Lung (tissue), 12 donors: ENCODE measurements around the gene RSPH1. TPM values are rescaled to one million over a fixed set of nuclear protein-coding genes. Genes with fewer than 3 reads are reported as not detected.
A peak's percentile ranks its signal among the peaks of the same experiment; 100 is the strongest.

Experiments used
- ATAC-seq: fragments of 200-7000 bp; cut with Tn5 transposase; one replicate; pipeline ENCODE4 v1.9.1; 2020; ENCODE audit warnings: moderate number of reproducible peaks; ENCODE audit not compliant: insufficient read depth, low FRiP score
- DNase-seq, 3 donors: peaks; one replicate each; pipeline ENCODE4 v3.0.0-alpha.2; 2013 to 2017
- H3K27ac ChIP-seq, 2 donors: one replicate each; pipeline ENCODE4 v1.5.1; 2013; ENCODE audit warnings: mild to moderate bottlenecking in 2 of 2, moderate library complexity in 2 of 2, control low read depth in 1 of 2, inconsistent platforms in 1 of 2, low read depth in 1 of 2, low read length in 1 of 2
- H3K27me3 ChIP-seq, 3 donors: one replicate each; pipeline ENCODE4 v1.5.1; 2013; ENCODE audit warnings: low read length in 2 of 3; ENCODE audit not compliant: control insufficient read depth in 3 of 3, insufficient read depth in 3 of 3
- H3K36me3 ChIP-seq, 4 donors: one replicate each; pipeline ENCODE4 v1.5.1; 2013; ENCODE audit warnings: low read length in 4 of 4, mild to moderate bottlenecking in 1 of 4, moderate library complexity in 1 of 4; ENCODE audit not compliant: control insufficient read depth in 4 of 4, insufficient read depth in 4 of 4
- H3K4me1 ChIP-seq, 5 donors: one replicate each; pipeline ENCODE4 v1.5.1; 2013; ENCODE audit warnings: low read length in 5 of 5, mild to moderate bottlenecking in 2 of 5, moderate library complexity in 1 of 5; ENCODE audit not compliant: control insufficient read depth in 5 of 5, insufficient read depth in 5 of 5
- H3K4me3 ChIP-seq: one replicate; pipeline ENCODE4 v1.5.1; 2013; ENCODE audit warnings: mild to moderate bottlenecking, control low read depth, moderate library complexity
- H3K9ac ChIP-seq, 2 donors: one replicate each; pipeline ENCODE4 v1.5.1; 2013; ENCODE audit warnings: low read length in 2 of 2, control low read depth in 1 of 2; ENCODE audit not compliant: insufficient read depth in 1 of 2
- H3K9me3 ChIP-seq, 4 donors: one replicate each; pipeline ENCODE4 v1.5.1; 2013; ENCODE audit warnings: low read length in 3 of 4, mild to moderate bottlenecking in 1 of 4, moderate library complexity in 1 of 4; ENCODE audit not compliant: control insufficient read depth in 4 of 4, insufficient read depth in 3 of 4
- CTCF ChIP-seq: IDR thresholded peaks from 2 replicates; pipeline ENCODE4 v1.5.1; 2012; ENCODE audit warnings: mild to moderate bottlenecking; ENCODE audit errors: control extremely low read depth, extremely low read depth
- WGBS, 2 donors: extraction: QIAGEN DNeasy Blood & Tissue Kit; methylation state at CpG; one replicate each; pipeline ENCODE4 v1.1.7; 2013; 5-methylcytosine and 5-hydroxymethylcytosine counted together
- polyA plus RNA-seq, 2 donors: library from polyadenylated mRNA; stranded (reverse); fragments of 200-250 nt; gene quantifications; one replicate each; pipeline ENCODE4 v1.2.1, GENCODE V29; 2013
- total RNA-seq, 2 donors: library from RNA; depleted of rRNA in 1 of 2; stranded (reverse); fragments of >200 nt in 1 of 2; gene quantifications; one replicate each; pipeline ENCODE4 v1.2.1, GENCODE V29; 2014 to 2021
- donor health status: control.
- donor health status: control.
- donor health status: Bipolar disorder and iron deficiency.
- donor health status: healthy.
- donor health status: DM: yes; HTN: yes; CAD: no.

RSPH1 gene
- total and polyA plus RNA-seq, 4 donors: 17.6 to 46.9 (median 27.7) TPM

- Histone ChIP-seq H3K27ac (no peak overlapping the region), H3K4me3 (no peak overlapping the region), H3K36me3 (no peaks in the 10 kb centered on the region), H3K4me1 (no peaks in the 10 kb centered on the region), H3K27me3 (no peaks in the 10 kb centered on the region), H3K9ac (no peak overlapping the region), H3K9me3 (peaks cover 0 to 1% (median 0%) of the 10 kb centered on the region in 4 donors)
- DNase-seq (no peak), ATAC-seq (no peak)
- no peak for TF ChIP-seq CTCF
- 80 to 87% methylated on average over 7 of the region's 7 CpGs for WGBS, 2 donors
Measured at GRCh38 chr21:42426424-42426823, 69.6 kb downstream of the RSPH1 start.

GRCh38 chr21:42425591-42425990 lies 70.4 kb downstream of the RSPH1 start:
- H3K36me3 ChIP-seq: no peaks in the 10 kb centered on the region
- H3K9ac ChIP-seq: no peak overlapping the region
- H3K27ac ChIP-seq: no peak overlapping the region
- H3K27me3 ChIP-seq: no peaks in the 10 kb centered on the region
- WGBS, 2 donors: 33 to 51% methylated on average over 4 of the region's 4 CpGs
- ATAC-seq (no peak), DNase-seq (no peak)
- no peak overlapping the region for H3K4me3 ChIP-seq
- peaks cover 0 to 1% (median 0%) of the 10 kb centered on the region in 4 donors for H3K9me3 ChIP-seq
- H3K4me1 ChIP-seq: no peaks in the 10 kb centered on the region
- TF ChIP-seq CTCF: no peak

GRCh38 chr21:42424914-42425541 lies 71.0 kb downstream of the RSPH1 start:
- Histone ChIP-seq H3K9ac (no peak overlapping the region), H3K4me3 (no peak overlapping the region), H3K36me3 (no peaks in the 10 kb centered on the region), H3K4me1 (no peaks in the 10 kb centered on the region), H3K27ac (peak overlapping the region in 1 of 2 donors; percentile 20), H3K27me3 (no peaks in the 10 kb centered on the region), H3K9me3 (no peaks in the 10 kb centered on the region)
- WGBS, 2 donors: 19 to 40% methylated on average over 12 of the region's 12 CpGs
- DNase-seq (peak in 1 of 3 donors; percentile 14), ATAC-seq (no peak)
- no peak for TF ChIP-seq CTCF

- WGBS, 2 donors: 81 to 92% methylated on average over 2 of the region's 2 CpGs
- DNase-seq: no peak
- no peak overlapping the region for H3K27ac ChIP-seq
- H3K27me3 ChIP-seq: no peaks in the 10 kb centered on the region
- H3K36me3 ChIP-seq: no peaks in the 10 kb centered on the region
- no peaks in the 10 kb centered on the region for H3K4me1 ChIP-seq
- H3K9ac ChIP-seq: no peak overlapping the region
- H3K9me3 ChIP-seq: no peaks in the 10 kb centered on the region
- H3K4me3 ChIP-seq: no peak overlapping the region
- ATAC-seq: no peak
- TF ChIP-seq CTCF: no peak
Measured at GRCh38 chr21:42423685-42424084, 72.3 kb downstream of the RSPH1 start.
